ENCODE data around the gene SAPCD2.

DNA sequence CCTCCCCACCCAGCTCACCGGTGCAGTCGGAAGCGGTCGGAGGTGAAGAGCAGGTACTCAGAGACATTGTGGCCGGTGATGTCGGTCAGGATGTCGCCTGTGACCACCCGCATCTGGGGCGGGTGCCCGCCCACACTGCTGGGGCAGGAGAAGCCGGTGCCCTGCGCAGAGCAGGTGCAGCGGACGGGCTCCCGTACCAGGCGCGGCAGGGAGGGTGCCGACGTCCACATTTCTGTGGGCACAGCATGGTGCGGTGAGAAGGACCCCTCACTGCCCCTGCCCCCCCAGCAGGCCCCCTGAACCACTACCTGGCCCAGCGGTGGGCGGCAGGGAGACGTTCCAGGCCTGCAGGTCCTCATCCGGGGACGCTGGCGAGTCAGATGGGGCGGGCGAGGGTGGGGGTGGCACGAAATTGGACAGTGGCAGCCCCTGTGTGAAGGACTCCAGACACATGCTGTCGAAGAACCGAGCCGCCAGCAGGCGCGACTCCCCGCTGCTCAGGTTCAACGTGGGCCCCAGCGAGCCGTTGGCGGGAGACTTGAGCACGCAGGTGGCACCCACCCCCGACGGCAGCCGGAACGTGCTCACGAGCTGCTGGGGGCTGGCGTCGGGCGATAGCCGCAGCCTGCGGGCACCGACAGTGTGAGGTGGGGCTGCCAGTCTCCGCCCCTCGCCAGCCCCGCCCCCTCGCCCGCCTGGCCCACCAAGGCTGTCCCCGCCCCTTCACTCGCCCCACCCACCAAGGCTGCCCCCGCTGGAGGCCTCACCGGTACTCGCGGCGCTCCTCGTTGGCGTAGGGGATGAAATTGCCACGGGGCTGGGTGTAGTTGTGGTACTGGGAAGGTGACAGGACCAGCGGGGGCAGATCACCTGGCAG is 57.4 kb downstream of the SAPCD2 start:
- TF ChIP-seq, protein P1, sequence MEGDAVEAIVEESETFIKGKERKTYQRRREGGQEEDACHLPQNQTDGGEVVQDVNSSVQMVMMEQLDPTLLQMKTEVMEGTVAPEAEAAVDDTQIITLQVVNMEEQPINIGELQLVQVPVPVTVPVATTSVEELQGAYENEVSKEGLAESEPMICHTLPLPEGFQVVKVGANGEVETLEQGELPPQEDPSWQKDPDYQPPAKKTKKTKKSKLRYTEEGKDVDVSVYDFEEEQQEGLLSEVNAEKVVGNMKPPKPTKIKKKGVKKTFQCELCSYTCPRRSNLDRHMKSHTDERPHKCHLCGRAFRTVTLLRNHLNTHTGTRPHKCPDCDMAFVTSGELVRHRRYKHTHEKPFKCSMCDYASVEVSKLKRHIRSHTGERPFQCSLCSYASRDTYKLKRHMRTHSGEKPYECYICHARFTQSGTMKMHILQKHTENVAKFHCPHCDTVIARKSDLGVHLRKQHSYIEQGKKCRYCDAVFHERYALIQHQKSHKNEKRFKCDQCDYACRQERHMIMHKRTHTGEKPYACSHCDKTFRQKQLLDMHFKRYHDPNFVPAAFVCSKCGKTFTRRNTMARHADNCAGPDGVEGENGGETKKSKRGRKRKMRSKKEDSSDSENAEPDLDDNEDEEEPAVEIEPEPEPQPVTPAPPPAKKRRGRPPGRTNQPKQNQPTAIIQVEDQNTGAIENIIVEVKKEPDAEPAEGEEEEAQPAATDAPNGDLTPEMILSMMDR (optimal IDR thresholded peaks at IDR 0.05 in 1 of 3, IDR thresholded peaks at IDR 0.05 in 1 of 3, conservative IDR thresholded peaks at IDR 0.05 in 1 of 3; ENCODE audit: extremely low read depth in 1 of 3, insufficient read depth in 2 of 3, low read length in 3 of 3): no peak
- no peak for TF ChIP-seq EZH2 (IDR thresholded peaks at IDR 0.05; ENCODE audit: low read length)
